ENCODE measurements around the gene UGGT2. TPM values are rescaled to one million over a fixed set of nuclear protein-coding genes. Genes with fewer than 3 reads are reported as not detected.

UGGT2 gene
- total and polyA plus RNA-seq, 9 of the 15 experiments (the other 6 are each of a cell fraction or from before 2014, with no cell fraction given): 3.5 to 24.5 (median 18.3) TPM

DNA sequence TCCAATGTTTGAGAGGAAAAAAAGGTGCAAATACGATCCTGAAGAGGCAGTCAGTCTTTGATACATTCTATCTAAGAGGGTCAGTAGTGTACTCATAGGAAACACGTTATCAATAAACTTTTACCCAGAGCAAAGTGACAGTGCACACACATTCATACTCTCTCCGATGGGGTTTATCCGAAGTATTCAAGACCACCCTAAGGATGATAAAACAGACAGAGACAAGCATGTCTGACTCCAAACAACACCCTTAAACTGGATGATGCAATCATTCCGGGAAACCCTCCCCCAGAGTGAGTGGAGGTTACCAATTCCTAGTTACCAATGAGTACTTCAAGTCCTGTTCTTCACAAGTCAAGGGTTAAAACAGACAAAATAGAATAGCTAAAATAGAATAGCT lies 297.1 kb downstream of the UGGT2 start (continued):
- TF ChIP-seq, protein P1, sequence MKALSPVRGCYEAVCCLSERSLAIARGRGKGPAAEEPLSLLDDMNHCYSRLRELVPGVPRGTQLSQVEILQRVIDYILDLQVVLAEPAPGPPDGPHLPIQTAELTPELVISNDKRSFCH (CRISPR knock-in tag; IDR thresholded peaks at IDR 0.05): no peak
- TF ChIP-seq, protein P1 (tag; IDR thresholded peaks at IDR 0.05): 0 out of 2 replicates have a peak, but pooled peaks have one; percentile 51
- TF ChIP-seq CEBPG (CRISPR knock-in tag; IDR thresholded peaks at IDR 0.05) (peak; percentile 95), CEBPG (tag; conservative IDR thresholded peaks at IDR 0.05 in 1 of 2, IDR thresholded peaks at IDR 0.05 in 1 of 2) (peak; percentile 96), ZNF311 (CRISPR knock-in tag; IDR thresholded peaks at IDR 0.05) (0 out of 2 replicates have a peak, but pooled peaks have one; percentile 26), DACH1 (IDR thresholded peaks at IDR 0.05; ENCODE audit: partially characterized antibody) (no peak), CXXC5 (CRISPR knock-in tag; IDR thresholded peaks at IDR 0.05) (peak; percentile 26), MIER1 (IDR thresholded peaks at IDR 0.05; ENCODE audit: low read depth) (no peak), CGGBP1 (CRISPR knock-in tag; IDR thresholded peaks at IDR 0.05) (no peak), CBX3 (IDR thresholded peaks at IDR 0.05; ENCODE audit: borderline replicate concordance in 1 of 2, low read length in 2 of 2) (no peak), E2F5 (CRISPR knock-in tag; IDR thresholded peaks at IDR 0.05) (no peak), CHD2 (IDR thresholded peaks at IDR 0.05; ENCODE audit: low read depth, low read length) (no peak), THRAP3 (IDR thresholded peaks at IDR 0.05; ENCODE audit: borderline replicate concordance) (no peak), PHB (CRISPR knock-in tag; IDR thresholded peaks at IDR 0.05) (no peak), ZNF347 (CRISPR knock-in tag; IDR thresholded peaks at IDR 0.05; ENCODE audit: low read depth) (no peak), SETDB1 (IDR thresholded peaks at IDR 0.05; ENCODE audit: low read length) (no peak), MEF2D (tag; conservative IDR thresholded peaks at IDR 0.05; ENCODE audit: low read depth) (no peak), KDM1A (IDR thresholded peaks at IDR 0.05) (no peak), ZNF830 (CRISPR knock-in tag; IDR thresholded peaks at IDR 0.05) (no peak), TCF7L2 (IDR thresholded peaks at IDR 0.05; ENCODE audit: low read depth, low read length) (no peak), HNRNPUL1 (IDR thresholded peaks at IDR 0.05; ENCODE audit: low read length) (no peak), MCM5 (IDR thresholded peaks at IDR 0.05; ENCODE audit: low read depth) (no peak), ZNF583 (CRISPR knock-in tag; IDR thresholded peaks at IDR 0.05) (no peak), ELF2 (CRISPR knock-in tag; IDR thresholded peaks at IDR 0.05) (no peak), CHD4 (IDR thresholded peaks at IDR 0.05; ENCODE audit: insufficient read depth, insufficient replicate concordance, low read depth, low read length, poor library complexity, severe bottlenecking) (no peak), DPF2 (IDR thresholded peaks at IDR 0.05) (0 out of 2 replicates have a peak, but pooled peaks have one; percentile 27)
- TF ChIP-seq, protein P2, sequence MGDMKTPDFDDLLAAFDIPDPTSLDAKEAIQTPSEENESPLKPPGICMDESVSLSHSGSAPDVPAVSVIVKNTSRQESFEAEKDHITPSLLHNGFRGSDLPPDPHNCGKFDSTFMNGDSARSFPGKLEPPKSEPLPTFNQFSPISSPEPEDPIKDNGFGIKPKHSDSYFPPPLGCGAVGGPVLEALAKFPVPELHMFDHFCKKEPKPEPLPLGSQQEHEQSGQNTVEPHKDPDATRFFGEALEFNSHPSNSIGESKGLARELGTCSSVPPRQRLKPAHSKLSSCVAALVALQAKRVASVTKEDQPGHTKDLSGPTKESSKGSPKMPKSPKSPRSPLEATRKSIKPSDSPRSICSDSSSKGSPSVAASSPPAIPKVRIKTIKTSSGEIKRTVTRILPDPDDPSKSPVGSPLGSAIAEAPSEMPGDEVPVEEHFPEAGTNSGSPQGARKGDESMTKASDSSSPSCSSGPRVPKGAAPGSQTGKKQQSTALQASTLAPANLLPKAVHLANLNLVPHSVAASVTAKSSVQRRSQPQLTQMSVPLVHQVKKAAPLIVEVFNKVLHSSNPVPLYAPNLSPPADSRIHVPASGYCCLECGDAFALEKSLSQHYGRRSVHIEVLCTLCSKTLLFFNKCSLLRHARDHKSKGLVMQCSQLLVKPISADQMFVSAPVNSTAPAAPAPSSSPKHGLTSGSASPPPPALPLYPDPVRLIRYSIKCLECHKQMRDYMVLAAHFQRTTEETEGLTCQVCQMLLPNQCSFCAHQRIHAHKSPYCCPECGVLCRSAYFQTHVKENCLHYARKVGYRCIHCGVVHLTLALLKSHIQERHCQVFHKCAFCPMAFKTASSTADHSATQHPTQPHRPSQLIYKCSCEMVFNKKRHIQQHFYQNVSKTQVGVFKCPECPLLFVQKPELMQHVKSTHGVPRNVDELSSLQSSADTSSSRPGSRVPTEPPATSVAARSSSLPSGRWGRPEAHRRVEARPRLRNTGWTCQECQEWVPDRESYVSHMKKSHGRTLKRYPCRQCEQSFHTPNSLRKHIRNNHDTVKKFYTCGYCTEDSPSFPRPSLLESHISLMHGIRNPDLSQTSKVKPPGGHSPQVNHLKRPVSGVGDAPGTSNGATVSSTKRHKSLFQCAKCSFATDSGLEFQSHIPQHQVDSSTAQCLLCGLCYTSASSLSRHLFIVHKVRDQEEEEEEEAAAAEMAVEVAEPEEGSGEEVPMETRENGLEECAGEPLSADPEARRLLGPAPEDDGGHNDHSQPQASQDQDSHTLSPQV (IDR thresholded peaks at IDR 0.05): peak; percentile 75
